Stimulated activated CD8-positive, alpha-beta memory T cell treated with anti-CD3 and anti-CD28 coated beads, Interleukin-7, amount 100 ng/mL, for 24 hours (primary cell): ENCODE measurements around the gene DOCK11.
"Not testable (repeated sequence)": the region's sequence is repeated elsewhere in the genome, so short reads cannot be mapped to it uniquely, and the experiment has no call there.

Source experiments
- DNase-seq: peaks from one replicate; pipeline ENCODE4 v3.0.0-alpha.2; 2020; ENCODE audit warnings: low read depth

The DOCK11 gene

GRCh38 chrX:118570209-118570608, 74.6 kb downstream of the DOCK11 start:
- DNase-seq: no peak

- DNase-seq: no peak
These were observed 76.2 kb downstream of the DOCK11 start for GRCh38 chrX:118571836-118572235.

GRCh38 chrX:118574666-118575065, 79.1 kb downstream of the DOCK11 start:
- no peak for DNase-seq

- no peak for DNase-seq
These were observed 81.4 kb downstream of the DOCK11 start for GRCh38 chrX:118577041-118577440.

GRCh38 chrX:118579417-118579816, 83.8 kb downstream of the DOCK11 start:
- no peak for DNase-seq

GRCh38 chrX:118582926-118583325, 87.3 kb downstream of the DOCK11 start:
- not testable (repeated sequence) for DNase-seq

- no peak for DNase-seq
These were observed 88.2 kb downstream of the DOCK11 start for GRCh38 chrX:118583781-118584180.

GRCh38 chrX:118585296-118585695, 89.7 kb downstream of the DOCK11 start:
- DNase-seq: no peak

- DNase-seq: not testable (repeated sequence)
These were observed 90.6 kb downstream of the DOCK11 start for GRCh38 chrX:118586206-118586605.

GRCh38 chrX:118588715-118589114, 93.1 kb downstream of the DOCK11 start:
- no peak for DNase-seq

GRCh38 chrX:118589227-118589626, 93.6 kb downstream of the DOCK11 start:
- no peak for DNase-seq

- no peak for DNase-seq
These were observed 97.8 kb downstream of the DOCK11 start for GRCh38 chrX:118593407-118593806.

GRCh38 chrX:118594697-118595420, 99.2 kb downstream of the DOCK11 start:
- no peak for DNase-seq

GRCh38 chrX:118595501-118596042, 100.0 kb downstream of the DOCK11 start:
- no peak for DNase-seq

- DNase-seq: no peak
These were observed 100.8 kb downstream of the DOCK11 start for GRCh38 chrX:118596390-118596789.

- no peak for DNase-seq
These were observed 108.4 kb downstream of the DOCK11 start for GRCh38 chrX:118603981-118604380.

- DNase-seq: no peak
These were observed 116.7 kb downstream of the DOCK11 start for GRCh38 chrX:118612290-118612689.

GRCh38 chrX:118614150-118614549, 118.5 kb downstream of the DOCK11 start:
- no peak for DNase-seq

GRCh38 chrX:118615141-118615540, 119.5 kb downstream of the DOCK11 start:
- no peak for DNase-seq

- DNase-seq: no peak
These were observed 125.6 kb downstream of the DOCK11 start for GRCh38 chrX:118621081-118621759.

GRCh38 chrX:118623062-118623461, 127.4 kb downstream of the DOCK11 start:
- no peak for DNase-seq

GRCh38 chrX:118626346-118626745, 130.7 kb downstream of the DOCK11 start:
- DNase-seq: no peak

- no peak for DNase-seq
These were observed 131.6 kb downstream of the DOCK11 start for GRCh38 chrX:118627084-118627758.
